ENCODE results near the gene NEK4. TPM values are rescaled to one million over a fixed set of nuclear protein-coding genes. Genes with fewer than 3 reads are reported as not detected.

The NEK4 gene
- polyA plus RNA-seq, 1 experiment = 14.4 TPM

DNA sequence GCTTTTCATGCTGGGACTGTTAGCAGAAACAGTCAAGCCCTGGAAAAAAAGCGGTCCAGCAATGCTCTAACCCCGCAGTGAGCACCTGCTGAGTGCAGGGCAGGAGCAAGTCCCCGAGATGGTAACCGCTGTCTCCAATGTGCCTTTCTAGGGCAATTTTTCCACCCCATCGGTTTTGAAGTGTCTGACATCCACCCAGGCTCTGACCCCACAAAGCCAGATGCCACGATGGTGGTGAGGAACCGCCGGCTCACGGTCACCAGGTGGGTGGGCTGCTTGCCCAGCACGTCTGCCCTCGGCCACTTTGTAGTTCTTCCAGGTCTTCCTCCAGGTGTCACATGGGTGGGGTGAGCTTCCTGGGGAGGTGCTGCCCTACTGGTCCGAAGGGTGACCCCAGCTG, 20.6 kb upstream of the NEK4 start:
- H3K27me3 ChIP-seq (ENCODE audit: control insufficient read depth, insufficient read depth, low read length) = peaks cover 17% of the 10 kb centered on the region
- no peaks in the 10 kb centered on the region; the same call in 1 of the 2 replicates for H3K9me3 ChIP-seq (ENCODE audit: control insufficient read depth, insufficient read depth, low read length)
- H3K4me3 ChIP-seq (ENCODE audit: low read depth, low read length) = no peak overlapping the region
- DNase-seq (ENCODE audit: low read depth, low spot score) = no peak
- POLR2A ChIA-PET = no interaction called here
- no peak overlapping the region for H3K27ac ChIP-seq (ENCODE audit: low read depth, low read length)
- CTCF ChIA-PET = interaction anchor here (1.6 kb wide), 1 partner anchor 29 kb away, joined by 4 read pairs; no protein-coding TSS in a partner anchor
- TF ChIP-seq, protein P1, sequence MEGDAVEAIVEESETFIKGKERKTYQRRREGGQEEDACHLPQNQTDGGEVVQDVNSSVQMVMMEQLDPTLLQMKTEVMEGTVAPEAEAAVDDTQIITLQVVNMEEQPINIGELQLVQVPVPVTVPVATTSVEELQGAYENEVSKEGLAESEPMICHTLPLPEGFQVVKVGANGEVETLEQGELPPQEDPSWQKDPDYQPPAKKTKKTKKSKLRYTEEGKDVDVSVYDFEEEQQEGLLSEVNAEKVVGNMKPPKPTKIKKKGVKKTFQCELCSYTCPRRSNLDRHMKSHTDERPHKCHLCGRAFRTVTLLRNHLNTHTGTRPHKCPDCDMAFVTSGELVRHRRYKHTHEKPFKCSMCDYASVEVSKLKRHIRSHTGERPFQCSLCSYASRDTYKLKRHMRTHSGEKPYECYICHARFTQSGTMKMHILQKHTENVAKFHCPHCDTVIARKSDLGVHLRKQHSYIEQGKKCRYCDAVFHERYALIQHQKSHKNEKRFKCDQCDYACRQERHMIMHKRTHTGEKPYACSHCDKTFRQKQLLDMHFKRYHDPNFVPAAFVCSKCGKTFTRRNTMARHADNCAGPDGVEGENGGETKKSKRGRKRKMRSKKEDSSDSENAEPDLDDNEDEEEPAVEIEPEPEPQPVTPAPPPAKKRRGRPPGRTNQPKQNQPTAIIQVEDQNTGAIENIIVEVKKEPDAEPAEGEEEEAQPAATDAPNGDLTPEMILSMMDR (IDR thresholded peaks at IDR 0.05; ENCODE audit: low read depth, low read length) = no peak

DNA sequence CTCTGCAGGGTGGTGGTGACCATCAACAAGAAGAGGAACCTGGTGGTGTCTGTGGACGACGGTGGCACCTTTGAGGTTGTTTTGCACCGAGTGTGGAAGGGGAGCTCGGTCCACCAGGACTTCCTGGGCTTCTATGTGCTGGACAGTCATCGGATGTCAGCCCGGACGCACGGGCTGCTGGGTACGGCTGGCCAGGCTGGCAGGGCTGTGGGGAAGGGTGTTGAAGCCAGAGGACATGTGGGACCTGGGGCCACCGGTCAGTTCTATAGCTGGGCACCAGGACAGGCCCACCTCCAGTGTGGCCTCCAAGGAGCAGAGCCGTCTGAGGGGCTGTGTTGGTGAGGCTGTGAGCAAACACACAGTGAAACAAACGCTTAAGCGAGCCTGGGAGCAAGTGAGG, 20.0 kb upstream of the NEK4 start:
- no peak overlapping the region for H3K4me3 ChIP-seq (ENCODE audit: low read depth, low read length)
- TF ChIP-seq, protein P1 (IDR thresholded peaks at IDR 0.05; ENCODE audit: low read depth, low read length) = no peak
- no peak for DNase-seq (ENCODE audit: low read depth, low spot score)
- CTCF ChIA-PET = interaction anchor here (1.6 kb wide), 1 partner anchor 30 kb away, joined by 4 read pairs; no protein-coding TSS in a partner anchor
- H3K9me3 ChIP-seq (ENCODE audit: control insufficient read depth, insufficient read depth, low read length) = no peaks in the 10 kb centered on the region; the same call in 1 of the 2 replicates
- POLR2A ChIA-PET = no interaction called here
- H3K27ac ChIP-seq (ENCODE audit: low read depth, low read length) = no peak overlapping the region
- peaks cover 21% of the 10 kb centered on the region for H3K27me3 ChIP-seq (ENCODE audit: control insufficient read depth, insufficient read depth, low read length)

DNA sequence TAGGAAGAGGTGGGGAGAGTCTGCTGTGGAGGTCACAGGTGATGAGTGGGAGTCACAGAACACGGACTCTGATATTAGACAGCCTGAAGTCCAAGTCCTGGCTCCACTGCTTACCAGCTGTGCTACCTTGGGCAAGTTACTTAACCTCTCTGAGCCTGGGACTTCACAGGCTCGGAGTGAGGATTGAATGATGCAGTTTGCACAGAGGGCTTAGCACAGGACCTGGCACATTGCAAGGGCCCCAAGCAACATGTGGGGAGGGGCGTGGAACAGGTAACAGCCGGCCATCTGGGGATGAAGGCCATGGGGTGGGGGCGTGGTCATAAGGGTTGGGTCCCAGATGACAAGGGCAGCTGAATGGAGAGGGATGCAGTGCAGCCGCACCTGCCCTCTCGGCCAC, 19.6 kb upstream of the NEK4 start:
- TF ChIP-seq, protein P1 (IDR thresholded peaks at IDR 0.05; ENCODE audit: low read depth, low read length) = no peak
- POLR2A ChIA-PET = no interaction called here
- no peak for DNase-seq (ENCODE audit: low read depth, low spot score)
- no peaks in the 10 kb centered on the region; the same call in 1 of the 2 replicates for H3K9me3 ChIP-seq (ENCODE audit: control insufficient read depth, insufficient read depth, low read length)
- CTCF ChIA-PET = interaction anchor here (1.6 kb wide), 1 partner anchor 30 kb away, joined by 4 read pairs; no protein-coding TSS in a partner anchor
- no peak overlapping the region for H3K27ac ChIP-seq (ENCODE audit: low read depth, low read length)
- no peak overlapping the region for H3K4me3 ChIP-seq (ENCODE audit: low read depth, low read length)
- H3K27me3 ChIP-seq (ENCODE audit: control insufficient read depth, insufficient read depth, low read length) = peaks cover 21% of the 10 kb centered on the region

DNA sequence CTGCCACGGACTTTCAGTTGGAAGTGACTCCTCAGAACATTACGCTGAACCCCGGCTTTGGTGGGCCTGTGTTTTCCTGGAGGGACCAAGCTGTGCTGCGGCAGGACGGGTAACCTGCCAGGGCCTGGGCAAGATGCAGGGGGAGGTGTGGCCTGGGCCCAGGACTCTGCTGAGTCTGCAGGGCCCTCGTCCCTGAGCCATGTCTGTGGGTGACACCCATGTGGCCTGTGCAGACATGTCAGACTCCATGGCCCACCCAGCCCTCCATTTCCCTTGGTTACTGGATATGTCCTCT, 19.0 kb upstream of the NEK4 start:
- TF ChIP-seq, protein P1 (IDR thresholded peaks at IDR 0.05; ENCODE audit: low read depth, low read length) = no peak
- H3K9me3 ChIP-seq (ENCODE audit: control insufficient read depth, insufficient read depth, low read length) = no peaks in the 10 kb centered on the region; the same call in 1 of the 2 replicates
- no peak overlapping the region for H3K27ac ChIP-seq (ENCODE audit: low read depth, low read length)
- CTCF ChIA-PET = no interaction called here
- DNase-seq (ENCODE audit: low read depth, low spot score) = no peak
- POLR2A ChIA-PET = no interaction called here
- H3K27me3 ChIP-seq (ENCODE audit: control insufficient read depth, insufficient read depth, low read length) = peaks cover 21% of the 10 kb centered on the region
- H3K4me3 ChIP-seq (ENCODE audit: low read depth, low read length) = no peak overlapping the region

DNA sequence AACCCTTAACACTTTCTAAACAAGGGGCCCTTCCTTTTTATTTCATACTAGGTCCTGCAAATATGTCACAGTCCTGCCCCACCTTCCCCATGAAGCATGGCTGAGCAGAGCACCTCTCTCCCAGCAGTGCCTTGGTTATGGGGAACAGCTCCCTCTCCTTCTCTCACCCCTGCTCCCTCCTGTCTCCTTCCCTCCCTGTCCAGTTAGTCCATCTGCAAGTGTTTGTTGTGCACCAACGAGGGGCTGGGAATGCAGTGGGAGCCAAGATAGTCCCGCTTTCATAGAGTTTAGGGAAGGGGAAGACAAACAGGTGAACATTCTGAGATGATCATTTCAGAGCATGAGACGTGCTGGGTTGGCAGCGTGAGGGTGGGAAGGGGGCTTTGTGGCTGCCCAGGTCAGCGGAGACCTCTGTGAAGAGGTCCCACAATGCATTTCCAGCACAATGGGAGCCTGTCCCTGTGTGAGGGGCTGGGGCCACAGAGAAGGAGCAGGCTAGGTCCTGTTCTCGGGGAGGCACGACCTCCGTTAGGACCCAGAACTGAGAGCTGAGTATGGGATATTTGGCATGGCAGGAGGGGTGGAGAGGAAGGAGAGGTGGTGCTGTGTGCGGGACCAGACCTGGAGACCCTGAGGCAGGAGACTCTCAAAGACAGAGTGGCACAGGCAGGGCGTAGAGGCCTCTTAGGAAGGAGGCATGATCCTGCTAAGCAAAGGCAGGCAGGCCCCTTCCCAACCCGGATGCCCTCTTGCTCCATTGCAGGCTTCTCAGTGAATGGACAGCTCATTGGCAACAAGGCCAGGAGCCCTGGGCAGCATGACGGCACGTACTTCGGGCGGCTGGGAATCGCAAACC, 18.4 kb upstream of the NEK4 start:
- DNase-seq (ENCODE audit: low read depth, low spot score) = no peak
- POLR2A ChIA-PET = no interaction called here
- Histone ChIP-seq H3K9me3 (ENCODE audit: control insufficient read depth, insufficient read depth, low read length) (no peaks in the 10 kb centered on the region; the same call in 1 of the 2 replicates), H3K27ac (ENCODE audit: low read depth, low read length) (no peak overlapping the region), H3K27me3 (ENCODE audit: control insufficient read depth, insufficient read depth, low read length) (peaks cover 21% of the 10 kb centered on the region), H3K4me3 (ENCODE audit: low read depth, low read length) (no peak overlapping the region)
- CTCF ChIA-PET = no interaction called here
- TF ChIP-seq, protein P1 (IDR thresholded peaks at IDR 0.05; ENCODE audit: low read depth, low read length) = no peak
